Measurements from ENCODE around the gene TRPV3.
"Not testable (repeated sequence)": the region's sequence is repeated elsewhere in the genome, so short reads cannot be mapped to it uniquely, and the experiment has no call there.

Gene TRPV3

DNA sequence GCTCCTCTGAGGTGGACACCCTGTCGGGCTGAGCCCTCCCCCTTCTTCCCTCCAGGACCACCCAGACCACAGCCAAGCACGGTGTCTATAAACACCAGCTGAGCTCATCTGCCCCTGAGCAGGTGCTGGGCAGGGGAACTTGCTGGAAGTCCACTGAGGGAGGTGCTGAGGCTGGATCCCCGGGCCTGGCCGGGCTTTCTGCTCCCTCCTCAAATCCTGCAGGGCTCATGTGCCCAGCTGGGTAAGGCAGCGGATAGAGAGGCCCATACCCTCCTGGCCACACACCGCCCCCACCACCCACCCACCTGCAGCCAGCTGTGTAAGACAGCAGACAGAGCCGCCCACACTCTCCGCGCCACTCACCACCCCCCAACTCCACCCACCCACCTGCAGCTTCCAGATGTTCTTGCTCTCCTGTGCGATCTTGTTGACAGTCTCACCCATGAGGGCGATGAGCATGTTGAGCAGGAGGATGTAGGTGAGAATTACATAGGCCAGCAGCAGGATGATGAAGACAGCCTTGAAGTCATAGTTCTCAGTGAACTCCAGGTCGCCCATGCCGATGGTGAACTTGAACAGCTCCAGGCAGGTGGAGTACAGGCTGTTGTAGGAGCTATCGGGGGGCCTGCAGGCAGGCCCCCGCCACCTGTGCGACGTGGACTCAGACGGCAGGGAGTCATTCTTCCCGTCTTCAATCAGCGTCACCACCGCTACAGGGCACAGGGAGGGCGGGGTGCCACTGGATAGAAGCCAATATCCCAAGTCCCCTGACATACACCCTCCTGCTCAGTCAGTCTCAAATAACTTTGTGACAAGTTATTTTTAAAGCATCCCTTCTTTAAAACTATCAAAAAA lies 15.9 kb upstream of the TRPV3 start:
- DNase-seq = no peak

DNA sequence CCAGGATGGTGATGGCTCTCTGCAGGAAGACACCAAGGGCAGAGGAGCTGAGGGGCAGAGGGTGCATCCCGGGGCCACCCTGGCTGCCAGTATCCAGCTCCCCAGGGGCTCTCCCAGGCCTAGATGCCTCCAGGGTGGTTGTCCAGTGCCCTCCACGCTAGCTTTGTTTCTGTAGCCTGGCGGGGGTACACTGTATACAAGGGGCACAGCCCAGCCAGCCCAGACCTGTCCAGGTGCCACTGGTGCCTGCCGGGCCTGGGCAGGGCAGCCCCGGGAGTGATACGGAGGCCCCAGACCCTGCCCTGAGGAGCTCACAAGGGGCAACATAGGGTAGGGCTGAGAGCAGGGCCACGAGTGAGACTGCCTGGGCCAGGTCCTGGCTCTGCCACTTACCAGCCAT lies 14.6 kb upstream of the TRPV3 start:
- DNase-seq = no peak

DNA sequence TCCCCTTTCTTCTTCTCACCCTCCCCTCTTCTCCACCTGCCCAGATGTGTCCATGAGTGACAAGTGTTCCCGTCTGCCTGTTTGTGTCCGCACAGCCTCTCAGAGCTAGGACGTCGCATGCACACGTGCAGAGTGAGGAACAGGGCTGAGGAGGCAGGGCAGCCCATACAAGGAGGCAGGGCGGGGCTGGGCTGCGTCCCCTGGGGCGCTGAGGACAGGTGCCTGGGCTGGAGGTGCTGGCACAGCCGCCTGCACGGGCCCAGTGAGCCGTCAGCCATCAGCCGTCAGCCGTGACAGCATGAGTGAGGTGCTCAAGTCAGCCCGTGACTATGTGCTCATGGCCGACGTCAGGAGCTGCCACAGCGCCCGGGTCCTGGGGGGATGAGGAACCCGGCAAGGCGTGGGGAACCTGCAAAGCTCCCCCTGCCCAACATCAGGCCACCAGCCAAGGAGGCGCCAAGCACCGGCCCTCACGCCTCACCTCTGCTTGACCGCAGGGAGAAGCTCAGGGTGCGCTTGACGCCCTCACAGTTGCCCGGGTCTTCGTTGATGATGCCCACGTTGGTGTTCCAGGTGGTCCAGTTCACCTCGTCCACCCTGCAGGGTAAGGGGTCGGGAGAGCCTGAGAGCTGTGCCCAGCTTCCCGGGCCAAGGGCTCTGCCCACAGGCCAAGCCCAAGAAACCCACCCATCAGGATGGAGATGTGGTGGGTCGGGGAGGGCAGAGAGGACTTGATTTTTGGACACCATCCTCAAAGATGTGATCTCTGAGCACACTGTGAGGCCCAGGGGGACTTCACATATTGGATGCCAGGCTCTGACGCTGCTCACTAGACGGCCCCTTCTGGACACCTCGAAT lies 13.7 kb upstream of the TRPV3 start:
- DNase-seq = no peak

GRCh38 chr17:3569534-3570137 lies 12.0 kb upstream of the TRPV3 start:
- no peak for DNase-seq

DNA sequence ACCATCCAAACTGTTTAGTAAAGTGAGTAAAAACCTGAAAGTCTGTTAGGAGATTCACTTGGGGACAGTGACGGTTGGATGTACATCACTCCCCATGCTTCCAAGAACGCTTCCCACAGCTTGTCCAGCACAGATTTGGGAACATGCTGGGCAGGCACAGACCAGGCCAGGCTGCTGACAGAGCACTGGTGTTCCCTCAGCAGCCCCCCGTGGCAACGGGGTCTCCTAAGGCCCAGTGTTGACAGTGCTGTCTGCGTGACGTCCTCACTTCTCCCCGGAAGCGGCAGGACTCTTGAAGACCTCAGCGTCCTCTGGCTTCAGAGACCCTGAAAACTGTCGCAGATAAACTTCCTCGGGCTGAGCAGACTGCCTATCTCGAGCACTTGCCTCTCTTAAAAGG lies 8.9 kb upstream of the TRPV3 start:
- no peak for DNase-seq

DNA sequence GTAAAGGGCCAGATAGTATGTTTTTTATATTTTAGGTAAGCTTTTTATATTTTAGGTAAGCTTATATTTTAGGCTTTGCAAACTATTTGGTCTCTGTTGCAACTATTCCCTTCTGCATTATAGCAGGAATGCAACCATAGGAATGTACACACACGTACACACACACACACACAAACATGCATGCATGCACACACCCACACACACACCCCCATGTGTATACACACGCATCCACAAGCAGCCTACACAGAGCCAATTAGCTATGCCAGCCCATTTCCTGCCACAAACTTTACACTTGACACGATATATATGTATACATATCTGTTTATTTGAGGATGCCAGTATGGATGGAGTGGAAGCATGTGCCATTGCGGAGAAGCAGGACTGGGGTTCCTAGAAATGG lies 7.5 kb upstream of the TRPV3 start:
- no peak for DNase-seq

DNA sequence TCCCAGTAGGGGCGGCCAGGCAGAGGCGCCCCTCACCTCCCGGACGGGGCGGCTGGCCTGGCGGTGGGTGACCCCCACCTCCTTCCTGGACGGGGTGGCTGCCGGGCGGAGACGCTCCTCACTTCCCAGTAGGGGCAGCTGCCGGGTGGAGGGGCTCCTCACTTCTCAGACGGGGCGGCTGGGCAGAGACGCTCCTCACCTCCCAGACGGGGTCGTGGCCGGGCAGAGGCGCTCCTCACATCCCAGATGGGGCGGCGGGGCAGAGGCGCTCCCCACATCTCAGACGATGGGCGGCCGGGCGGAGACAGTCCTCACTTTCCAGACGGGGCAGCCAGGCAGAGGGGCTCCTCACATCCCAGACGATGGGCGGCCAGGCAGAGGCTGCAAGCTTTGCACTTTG lies 6.6 kb upstream of the TRPV3 start:
- not testable (repeated sequence) for DNase-seq

DNA sequence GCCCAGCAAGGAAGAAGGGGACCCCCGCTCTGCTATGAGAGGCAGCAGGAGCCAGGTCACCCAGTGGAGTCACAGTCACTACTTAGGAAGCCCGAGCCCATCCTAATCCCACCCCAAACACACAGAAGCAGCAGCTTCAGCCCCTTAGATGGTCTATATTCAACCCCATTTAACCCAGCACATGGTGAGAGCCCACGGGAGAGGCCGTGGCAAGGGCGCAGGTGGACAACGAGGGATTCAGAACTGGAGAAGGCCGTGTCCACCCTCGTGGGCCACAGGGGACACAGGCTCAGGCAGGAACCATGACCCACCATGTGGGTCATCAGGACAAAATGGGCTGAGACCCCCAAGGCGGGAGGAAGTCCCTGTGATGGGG lies 1.6 kb upstream of the TRPV3 start:
- no peak for DNase-seq

DNA sequence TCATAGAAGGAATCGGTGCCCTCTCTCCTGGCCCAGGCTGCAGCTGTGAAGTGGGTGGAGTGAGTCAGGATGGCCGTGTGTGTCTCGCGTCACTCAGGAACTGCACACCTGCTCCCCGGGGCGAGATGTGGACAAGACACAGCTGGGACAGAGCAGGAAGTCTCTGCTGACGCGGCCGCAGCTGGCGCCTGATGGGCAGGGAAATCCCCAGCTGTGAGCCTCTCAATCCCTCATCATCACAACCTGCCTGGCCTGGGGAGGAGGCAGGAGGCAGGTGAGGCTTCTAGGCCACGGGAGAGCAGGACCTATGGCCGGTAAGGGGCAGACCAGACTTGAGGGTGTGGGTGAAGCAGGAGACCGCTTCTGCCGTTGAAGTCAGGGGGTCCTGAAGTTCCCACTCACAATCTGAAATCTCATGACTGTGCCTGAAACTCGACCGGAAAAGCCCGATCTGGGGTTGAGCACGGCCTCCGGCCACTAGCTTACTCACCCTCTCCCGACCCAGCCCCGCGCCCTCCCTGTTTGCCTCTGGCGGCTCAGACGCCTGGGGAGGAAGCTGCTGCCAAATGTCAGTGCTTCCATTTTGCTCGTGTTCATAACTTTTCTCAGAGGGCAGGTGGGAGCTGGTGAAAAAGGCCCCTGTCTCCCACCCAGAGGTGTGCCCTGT lies 1.1 kb upstream of the TRPV3 start:
- DNase-seq = peak; percentile 28 to 52

DNA sequence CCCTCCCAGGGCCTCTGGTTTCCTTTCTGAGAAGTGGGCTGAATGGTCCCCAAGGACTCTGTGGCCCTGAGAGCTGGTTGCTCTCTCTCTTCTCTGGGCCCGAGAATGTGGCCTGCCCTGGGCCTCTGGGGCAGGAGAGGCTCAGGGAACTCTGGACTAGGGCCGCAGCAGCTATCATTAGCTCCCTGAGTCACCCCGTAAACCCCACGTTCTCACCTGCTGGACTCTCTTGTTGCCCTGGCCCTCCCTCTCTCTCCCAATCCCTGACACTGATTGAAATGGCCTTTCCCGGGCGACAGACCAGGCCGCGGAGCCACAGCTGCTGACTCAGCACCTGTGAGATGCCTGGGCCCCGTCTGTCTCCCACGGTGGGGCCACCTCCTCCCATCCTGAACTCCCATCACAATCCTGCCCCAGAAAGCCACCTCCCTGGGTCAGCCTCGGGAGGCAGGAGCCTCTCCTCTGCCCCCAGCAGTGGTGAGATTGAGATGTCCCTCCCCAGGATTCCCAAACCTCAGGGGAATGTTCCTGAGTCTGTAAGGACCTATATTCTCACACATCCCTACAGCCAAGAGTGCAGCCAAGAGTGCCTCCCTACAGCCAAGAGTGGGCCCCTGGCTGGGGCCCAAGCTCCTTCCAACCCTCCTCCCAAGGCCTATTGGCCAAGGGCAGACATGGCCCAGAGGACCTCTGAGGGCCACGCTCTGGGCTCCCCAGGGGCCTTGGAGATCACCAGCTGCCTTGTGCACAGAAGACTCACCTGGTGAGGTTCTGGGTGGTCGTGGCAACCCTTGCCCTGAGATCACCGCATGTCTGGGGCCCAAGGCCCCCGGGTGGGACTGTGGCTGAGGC lies 470 bp downstream of the TRPV3 start:
- no peak for DNase-seq

- no peak for DNase-seq
These were observed 1.2 kb downstream of the TRPV3 start for GRCh38 chr17:3556239-3556915.

DNA sequence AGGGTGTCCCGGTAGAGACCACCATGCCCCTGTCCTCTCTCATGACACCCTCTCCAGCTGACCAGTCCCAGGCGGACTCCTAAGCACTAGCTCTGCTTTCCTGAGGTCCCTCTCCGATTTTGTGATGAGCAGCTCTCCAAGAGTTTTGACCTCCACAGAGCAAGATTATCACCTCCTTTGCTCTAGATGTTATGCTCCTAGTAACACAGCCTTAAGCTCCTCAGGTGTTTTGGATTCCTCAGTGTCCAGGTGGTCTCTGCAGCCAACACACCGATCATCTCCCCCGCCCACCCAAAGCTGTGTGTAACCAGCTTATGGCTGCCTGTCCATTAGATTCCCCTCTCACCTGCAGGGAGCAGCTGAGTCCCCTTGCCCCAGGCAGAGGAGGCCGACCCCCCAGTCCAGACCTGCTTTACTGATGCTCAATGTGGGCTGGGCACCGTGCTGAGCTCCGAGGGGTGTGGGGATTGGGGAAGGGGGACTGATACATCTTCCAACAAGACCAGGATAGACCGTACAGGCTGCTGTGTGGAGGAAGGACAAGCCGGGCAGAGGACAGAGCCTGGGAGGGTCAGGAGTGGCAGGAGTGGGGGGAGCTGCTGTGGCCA lies 2.3 kb downstream of the TRPV3 start:
- DNase-seq = no peak

DNA sequence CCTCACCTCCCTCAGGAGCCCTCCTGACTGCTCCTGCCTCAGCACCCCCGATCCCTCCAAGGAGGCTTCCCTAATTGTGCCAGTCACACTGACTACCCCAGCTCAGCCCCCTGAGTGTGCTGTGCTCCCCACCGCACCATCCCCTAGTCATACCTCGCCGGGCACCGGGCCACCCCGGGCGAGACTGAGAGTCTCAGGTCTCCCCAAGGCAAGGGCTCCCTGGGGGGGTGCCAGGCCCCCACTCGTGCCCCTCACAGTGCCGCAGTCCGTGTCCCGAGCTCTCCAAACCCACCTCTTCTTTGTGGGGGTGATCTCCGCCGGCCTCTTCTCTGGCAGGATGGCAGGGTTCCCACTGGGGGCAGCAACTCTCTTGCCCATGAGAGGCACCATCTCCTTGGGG lies 3.2 kb downstream of the TRPV3 start:
- no peak for DNase-seq

GRCh38 chr17:3553419-3554401 lies 3.9 kb downstream of the TRPV3 start:
- DNase-seq = no peak

GRCh38 chr17:3552916-3553315 lies 4.7 kb downstream of the TRPV3 start:
- DNase-seq = no peak

- no peak for DNase-seq
These were observed 6.4 kb downstream of the TRPV3 start for GRCh38 chr17:3551189-3551588.

GRCh38 chr17:3549610-3550162 lies 7.9 kb downstream of the TRPV3 start:
- DNase-seq = no peak

- DNase-seq = no peak
These were observed 10.0 kb downstream of the TRPV3 start for GRCh38 chr17:3547628-3548027.

GRCh38 chr17:3546997-3547396 lies 10.6 kb downstream of the TRPV3 start:
- DNase-seq = no peak

- DNase-seq = no peak
These were observed 11.1 kb downstream of the TRPV3 start for GRCh38 chr17:3546521-3546920.

Data from stimulated activated CD4-positive, alpha-beta T cell treated with anti-CD3 and anti-CD28 coated beads, Interleukin-4, amount 100 ng/mL, for 4 hours (primary cell).